ENCODE data around the gene FKBP8.
"Not testable (repeated sequence)": the region's sequence is repeated elsewhere in the genome, so short reads cannot be mapped to it uniquely, and the experiment has no call there.

Gene FKBP8

GRCh38 chr19:18538115-18538514 is 5.3 kb downstream of the FKBP8 start:
- Histone ChIP-seq H3K27me3 (ENCODE audit: control insufficient read depth, insufficient read depth, low read length, poor library complexity, severe bottlenecking) (no peaks in the 10 kb centered on the region), H3K4me1 (ENCODE audit: control insufficient read depth, insufficient read depth, low read length) (no peaks in the 10 kb centered on the region), H3K4me3 (ENCODE audit: insufficient read depth, low read depth, low read length) (no peak overlapping the region), H3K36me3 (ENCODE audit: control insufficient read depth, insufficient read depth, low read length) (peaks cover 45% of the 10 kb centered on the region), H3K27ac (ENCODE audit: insufficient read depth, low read depth, low read length, poor library complexity, severe bottlenecking) (no peak overlapping the region), H3K9me3 (ENCODE audit: control insufficient read depth, low read length) (no peaks in the 10 kb centered on the region)
- 95 to 97% methylated on average over 22 of the region's 22 CpGs for WGBS, 2 experiments

DNA sequence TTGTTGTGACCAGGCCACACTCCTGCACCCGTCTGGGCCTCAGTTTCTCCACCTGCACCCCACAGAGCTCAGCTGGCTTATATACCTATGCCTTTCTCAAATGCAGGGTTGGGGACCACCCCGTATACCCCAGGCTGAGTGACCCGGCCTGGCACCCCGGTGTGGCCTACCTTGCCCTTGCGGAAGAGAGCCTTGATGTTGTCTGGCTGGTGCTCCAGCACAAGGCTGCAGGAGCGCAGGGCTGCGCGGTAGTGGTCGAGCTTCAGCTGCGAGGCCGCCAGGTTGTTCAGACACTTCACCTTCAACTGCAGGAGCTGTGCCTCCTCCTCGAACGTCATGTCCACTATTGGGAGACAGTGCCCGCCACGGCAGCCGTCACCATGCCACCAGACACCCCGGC is 5.9 kb downstream of the FKBP8 start:
- Histone ChIP-seq H3K27ac (ENCODE audit: insufficient read depth, low read depth, low read length, poor library complexity, severe bottlenecking) (no peak overlapping the region), H3K4me3 (ENCODE audit: insufficient read depth, low read depth, low read length) (no peak overlapping the region), H3K4me1 (ENCODE audit: control insufficient read depth, insufficient read depth, low read length) (no peaks in the 10 kb centered on the region), H3K36me3 (ENCODE audit: control insufficient read depth, insufficient read depth, low read length) (peaks cover 45% of the 10 kb centered on the region), H3K9me3 (ENCODE audit: control insufficient read depth, low read length) (no peaks in the 10 kb centered on the region), H3K27me3 (ENCODE audit: control insufficient read depth, insufficient read depth, low read length, poor library complexity, severe bottlenecking) (no peaks in the 10 kb centered on the region)
- 96 to 97% methylated on average over 17 of the region's 17 CpGs for WGBS, 2 experiments

DNA sequence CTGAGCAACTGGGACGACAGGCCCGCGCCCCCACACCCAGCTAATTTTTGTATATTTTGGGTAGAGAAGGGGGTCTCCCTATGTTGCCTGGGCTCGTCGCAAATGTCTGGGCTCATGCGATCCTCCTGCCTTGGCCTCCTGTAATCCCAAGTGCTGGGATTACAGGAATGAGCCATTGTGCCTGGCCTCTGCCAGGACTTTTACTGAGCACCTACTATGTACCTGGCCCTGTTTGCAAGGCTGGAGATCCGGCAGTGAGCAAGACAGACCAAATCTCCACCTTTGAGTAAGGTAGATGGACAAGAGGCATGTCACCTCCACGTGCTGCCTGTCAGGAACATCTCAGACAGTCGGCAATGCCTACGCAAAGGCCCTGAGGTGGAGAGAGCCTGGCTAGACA is 6.9 kb downstream of the FKBP8 start:
- H3K4me1 ChIP-seq (ENCODE audit: control insufficient read depth, insufficient read depth, low read length) = no peaks in the 10 kb centered on the region
- 97% methylated on average over 10 of the region's 10 CpGs for WGBS, 2 experiments
- H3K27me3 ChIP-seq (ENCODE audit: control insufficient read depth, insufficient read depth, low read length, poor library complexity, severe bottlenecking) = no peaks in the 10 kb centered on the region
- peaks cover 44% of the 10 kb centered on the region for H3K36me3 ChIP-seq (ENCODE audit: control insufficient read depth, insufficient read depth, low read length)
- no peak overlapping the region for H3K4me3 ChIP-seq (ENCODE audit: insufficient read depth, low read depth, low read length)
- no peak overlapping the region for H3K27ac ChIP-seq (ENCODE audit: insufficient read depth, low read depth, low read length, poor library complexity, severe bottlenecking)
- no peaks in the 10 kb centered on the region for H3K9me3 ChIP-seq (ENCODE audit: control insufficient read depth, low read length)

DNA sequence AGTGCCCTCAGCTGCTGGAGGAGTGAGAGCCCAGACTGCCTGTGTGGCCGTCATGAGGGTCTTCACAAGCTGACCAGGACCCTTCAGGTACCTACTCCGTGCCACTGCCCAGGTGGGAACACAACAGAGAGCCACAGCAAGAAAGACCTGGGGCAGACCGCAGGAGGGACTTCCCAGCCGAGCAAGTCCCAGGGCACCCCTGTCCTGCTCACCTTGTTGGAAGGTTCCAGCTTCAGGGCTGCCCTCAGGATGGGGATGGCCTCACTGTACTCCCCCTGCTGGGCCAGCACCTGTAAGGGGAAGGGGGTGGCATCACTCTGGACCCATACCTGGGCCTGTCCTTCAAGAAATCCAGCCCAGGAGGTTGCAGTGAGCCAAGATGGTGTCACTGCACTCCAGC is 10.3 kb downstream of the FKBP8 start:
- Histone ChIP-seq H3K9me3 (ENCODE audit: control insufficient read depth, low read length) (no peaks in the 10 kb centered on the region), H3K4me1 (ENCODE audit: control insufficient read depth, insufficient read depth, low read length) (no peaks in the 10 kb centered on the region), H3K4me3 (ENCODE audit: insufficient read depth, low read depth, low read length) (no peak overlapping the region), H3K27ac (ENCODE audit: insufficient read depth, low read depth, low read length, poor library complexity, severe bottlenecking) (no peak overlapping the region), H3K27me3 (ENCODE audit: control insufficient read depth, insufficient read depth, low read length, poor library complexity, severe bottlenecking) (no peaks in the 10 kb centered on the region), H3K36me3 (ENCODE audit: control insufficient read depth, insufficient read depth, low read length) (peaks cover 28% of the 10 kb centered on the region)
- WGBS, 2 experiments = 93 to 96% methylated on average over 4 of the region's 4 CpGs

DNA sequence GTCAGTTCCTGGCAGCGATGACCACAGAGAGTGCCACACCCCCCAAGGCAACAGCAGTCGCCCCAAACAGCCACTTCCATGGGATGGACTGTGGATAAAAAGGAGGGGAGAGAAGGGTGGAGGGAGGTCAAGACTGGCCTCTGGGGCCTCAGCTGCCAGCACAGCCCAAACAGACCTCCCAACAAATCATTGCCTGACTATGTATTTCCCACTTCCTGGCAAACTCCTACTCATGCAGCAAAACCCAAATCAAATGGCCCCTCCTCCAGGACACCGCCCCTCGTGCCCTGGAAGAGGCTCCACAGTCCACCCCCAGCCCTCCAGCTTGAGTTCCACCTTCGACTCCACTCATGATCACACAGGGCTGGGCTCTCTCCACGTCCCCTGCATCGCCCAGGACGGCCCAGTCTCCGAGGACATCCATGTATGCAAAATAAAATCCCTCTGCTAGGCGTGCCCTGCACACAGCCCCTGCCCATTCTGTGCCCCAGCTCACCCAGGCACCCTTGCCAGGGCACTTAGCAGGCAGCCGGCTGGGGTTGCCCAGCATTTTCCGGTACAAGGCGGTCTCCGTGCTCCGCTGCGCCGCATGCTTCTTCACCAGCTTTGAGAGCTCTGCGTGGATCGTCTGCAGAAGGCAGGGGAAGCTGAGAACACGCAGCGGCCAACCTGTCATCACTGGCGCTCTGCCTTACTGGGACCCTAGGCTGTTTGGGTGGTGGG is 11.0 kb downstream of the FKBP8 start:
- no peaks in the 10 kb centered on the region for H3K4me1 ChIP-seq (ENCODE audit: control insufficient read depth, insufficient read depth, low read length)
- WGBS, 2 experiments = 95 to 96% methylated on average over 22 of the region's 22 CpGs
- H3K9me3 ChIP-seq (ENCODE audit: control insufficient read depth, low read length) = no peaks in the 10 kb centered on the region
- no peak overlapping the region for H3K27ac ChIP-seq (ENCODE audit: insufficient read depth, low read depth, low read length, poor library complexity, severe bottlenecking)
- no peaks in the 10 kb centered on the region for H3K27me3 ChIP-seq (ENCODE audit: control insufficient read depth, insufficient read depth, low read length, poor library complexity, severe bottlenecking)
- H3K36me3 ChIP-seq (ENCODE audit: control insufficient read depth, insufficient read depth, low read length) = peaks cover 22% of the 10 kb centered on the region
- H3K4me3 ChIP-seq (ENCODE audit: insufficient read depth, low read depth, low read length) = no peak overlapping the region

- no peaks in the 10 kb centered on the region for H3K4me1 ChIP-seq (ENCODE audit: control insufficient read depth, insufficient read depth, low read length)
- H3K36me3 ChIP-seq (ENCODE audit: control insufficient read depth, insufficient read depth, low read length) = peaks cover 14% of the 10 kb centered on the region
- no peak overlapping the region for H3K27ac ChIP-seq (ENCODE audit: insufficient read depth, low read depth, low read length, poor library complexity, severe bottlenecking)
- H3K9me3 ChIP-seq (ENCODE audit: control insufficient read depth, low read length) = no peaks in the 10 kb centered on the region
- WGBS, 2 experiments = 96 to 97% methylated on average over 9 of the region's 9 CpGs
- H3K4me3 ChIP-seq (ENCODE audit: insufficient read depth, low read depth, low read length) = no peak overlapping the region
- no peaks in the 10 kb centered on the region for H3K27me3 ChIP-seq (ENCODE audit: control insufficient read depth, insufficient read depth, low read length, poor library complexity, severe bottlenecking)
Observed at GRCh38 chr19:18531485-18531884, 11.9 kb downstream of the FKBP8 start.

DNA sequence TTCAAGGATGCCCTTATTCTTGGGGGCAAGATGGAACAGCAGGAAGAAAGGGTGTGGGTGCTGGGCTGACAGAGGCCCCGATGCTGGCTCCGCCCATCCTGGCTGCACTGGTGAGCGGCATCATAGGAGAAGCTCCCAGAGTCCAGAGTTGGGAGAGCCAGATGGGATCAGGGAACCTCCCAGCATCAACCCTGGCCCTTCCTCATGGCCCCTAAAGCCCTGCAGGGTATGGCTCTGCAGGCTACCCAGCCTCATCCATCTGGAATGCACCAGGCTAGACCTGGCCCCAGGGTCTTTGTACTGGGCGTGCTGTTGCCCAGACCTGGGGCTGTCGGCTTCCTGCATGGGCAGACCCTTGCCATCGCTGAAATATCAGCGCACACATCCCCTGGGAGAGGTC is 13.6 kb downstream of the FKBP8 start:
- Histone ChIP-seq H3K27ac (ENCODE audit: insufficient read depth, low read depth, low read length, poor library complexity, severe bottlenecking) (no peak overlapping the region), H3K9me3 (ENCODE audit: control insufficient read depth, low read length) (no peaks in the 10 kb centered on the region), H3K4me3 (ENCODE audit: insufficient read depth, low read depth, low read length) (no peak overlapping the region), H3K27me3 (ENCODE audit: control insufficient read depth, insufficient read depth, low read length, poor library complexity, severe bottlenecking) (no peaks in the 10 kb centered on the region), H3K36me3 (ENCODE audit: control insufficient read depth, insufficient read depth, low read length) (peaks cover 4% of the 10 kb centered on the region), H3K4me1 (ENCODE audit: control insufficient read depth, insufficient read depth, low read length) (no peaks in the 10 kb centered on the region)
- WGBS, 2 experiments = 93 to 94% methylated on average over 7 of the region's 7 CpGs

DNA sequence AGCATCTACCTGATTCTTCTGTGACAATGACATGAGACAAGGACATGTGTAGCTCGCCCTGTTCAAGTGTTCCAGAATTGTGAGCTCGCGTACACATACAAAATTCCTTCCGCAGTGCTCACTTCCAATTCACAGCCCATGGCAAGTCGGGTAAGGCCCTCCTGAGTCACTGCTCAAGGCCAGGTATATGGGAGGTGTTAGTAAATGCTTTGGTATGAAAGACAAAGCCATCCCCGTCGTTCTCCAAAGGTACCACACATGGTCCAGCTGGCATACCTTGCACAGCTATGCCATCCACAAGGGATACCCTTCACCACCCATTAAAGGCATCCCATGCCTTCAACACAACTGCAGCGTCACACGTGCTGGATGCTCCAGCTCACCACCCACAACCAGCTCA is 17.1 kb downstream of the FKBP8 start:
- H3K9me3 ChIP-seq (ENCODE audit: control insufficient read depth, low read length) = no peaks in the 10 kb centered on the region
- no peak overlapping the region for H3K4me3 ChIP-seq (ENCODE audit: insufficient read depth, low read depth, low read length)
- H3K36me3 ChIP-seq (ENCODE audit: control insufficient read depth, insufficient read depth, low read length) = peaks cover 2% of the 10 kb centered on the region
- WGBS, 2 experiments = 89 to 95% methylated on average over 9 of the region's 9 CpGs
- no peaks in the 10 kb centered on the region for H3K27me3 ChIP-seq (ENCODE audit: control insufficient read depth, insufficient read depth, low read length, poor library complexity, severe bottlenecking)
- H3K4me1 ChIP-seq (ENCODE audit: control insufficient read depth, insufficient read depth, low read length) = no peaks in the 10 kb centered on the region
- no peak overlapping the region for H3K27ac ChIP-seq (ENCODE audit: insufficient read depth, low read depth, low read length, poor library complexity, severe bottlenecking)

DNA sequence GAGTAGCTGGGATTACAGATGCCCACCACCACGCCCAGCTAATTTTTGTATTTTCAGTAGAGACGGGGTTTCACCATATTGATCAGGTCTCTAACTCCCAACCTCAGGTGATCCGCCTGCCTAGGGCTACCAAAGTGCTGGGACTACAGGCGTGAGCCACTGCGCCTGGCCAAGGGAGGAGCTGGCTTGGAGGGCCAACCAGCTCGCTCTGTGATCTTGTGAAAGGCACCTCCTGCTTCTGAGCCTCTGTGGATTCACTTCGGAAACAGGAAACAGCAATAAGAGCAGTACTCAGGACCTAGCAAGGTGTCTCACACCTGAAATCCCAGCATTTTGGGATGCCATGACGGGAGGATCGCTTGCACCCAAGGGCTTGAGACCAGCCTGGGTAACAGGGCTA is 19.5 kb downstream of the FKBP8 start:
- H3K9me3 ChIP-seq (ENCODE audit: control insufficient read depth, low read length) = no peaks in the 10 kb centered on the region
- H3K4me3 ChIP-seq (ENCODE audit: insufficient read depth, low read depth, low read length) = no peak overlapping the region
- WGBS, 2 experiments = 84 to 89% methylated on average over 9 of the region's 9 CpGs
- no peaks in the 10 kb centered on the region for H3K27me3 ChIP-seq (ENCODE audit: control insufficient read depth, insufficient read depth, low read length, poor library complexity, severe bottlenecking)
- H3K27ac ChIP-seq (ENCODE audit: insufficient read depth, low read depth, low read length, poor library complexity, severe bottlenecking) = no peak overlapping the region
- H3K36me3 ChIP-seq (ENCODE audit: control insufficient read depth, insufficient read depth, low read length) = no peaks in the 10 kb centered on the region
- H3K4me1 ChIP-seq (ENCODE audit: control insufficient read depth, insufficient read depth, low read length) = peaks cover 4% of the 10 kb centered on the region

- not testable (repeated sequence) for H3K27ac ChIP-seq (ENCODE audit: insufficient read depth, low read depth, low read length, poor library complexity, severe bottlenecking); H3K36me3 ChIP-seq (ENCODE audit: control insufficient read depth, insufficient read depth, low read length); H3K9me3 ChIP-seq (ENCODE audit: control insufficient read depth, low read length); H3K4me1 ChIP-seq (ENCODE audit: control insufficient read depth, insufficient read depth, low read length); H3K27me3 ChIP-seq (ENCODE audit: control insufficient read depth, insufficient read depth, low read length, poor library complexity, severe bottlenecking); H3K4me3 ChIP-seq (ENCODE audit: insufficient read depth, low read depth, low read length)
- 87 to 89% methylated on average over 19 of the region's 19 CpGs for WGBS, 2 experiments
Observed at GRCh38 chr19:18522862-18523440, 20.4 kb downstream of the FKBP8 start.
